Measurements from ENCODE around the gene KATNBL1.

The KATNBL1 gene, protein sequence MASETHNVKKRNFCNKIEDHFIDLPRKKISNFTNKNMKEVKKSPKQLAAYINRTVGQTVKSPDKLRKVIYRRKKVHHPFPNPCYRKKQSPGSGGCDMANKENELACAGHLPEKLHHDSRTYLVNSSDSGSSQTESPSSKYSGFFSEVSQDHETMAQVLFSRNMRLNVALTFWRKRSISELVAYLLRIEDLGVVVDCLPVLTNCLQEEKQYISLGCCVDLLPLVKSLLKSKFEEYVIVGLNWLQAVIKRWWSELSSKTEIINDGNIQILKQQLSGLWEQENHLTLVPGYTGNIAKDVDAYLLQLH

DNA sequence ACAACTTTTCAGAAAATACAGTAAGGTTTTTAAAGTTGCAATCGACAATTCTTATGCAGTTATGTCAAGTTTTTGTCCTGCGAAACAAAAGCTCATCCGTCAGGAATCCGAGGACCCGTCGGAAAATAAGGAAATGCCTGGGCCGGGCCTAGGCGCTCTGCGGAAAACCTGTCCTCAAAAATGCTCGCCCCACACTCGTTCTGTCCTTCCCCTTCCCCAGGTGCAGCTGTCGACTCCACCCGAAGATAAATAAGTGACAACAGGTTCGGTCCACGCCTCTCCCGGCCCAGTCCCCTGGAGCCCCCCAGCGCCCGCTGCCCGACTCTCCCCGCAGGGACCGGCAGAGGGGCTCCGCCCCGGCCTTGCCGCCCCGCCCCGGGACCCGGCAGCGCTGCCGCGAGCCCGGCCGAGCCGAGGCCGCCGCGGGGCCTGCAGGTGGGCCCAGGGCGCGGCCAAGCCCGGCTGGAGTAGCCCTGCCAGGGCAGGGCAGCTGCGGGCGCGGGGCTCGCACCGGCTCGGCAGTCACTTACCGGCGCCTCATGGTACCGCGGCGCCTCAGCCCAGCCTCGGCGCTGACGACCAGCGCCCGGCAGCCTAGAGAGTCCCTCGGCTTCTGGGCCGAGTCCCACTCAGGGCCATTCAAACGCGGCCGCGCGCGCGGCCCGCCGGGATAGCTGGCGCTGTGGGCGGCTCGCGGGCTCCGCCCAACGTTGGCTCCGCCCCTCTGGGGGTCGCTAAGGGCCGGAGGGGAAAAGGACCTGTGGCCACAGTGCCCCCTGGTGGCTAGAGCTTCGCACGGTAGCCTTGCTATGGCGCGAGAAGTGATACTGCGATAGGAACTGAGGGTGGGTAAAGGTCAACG is at the start of gene KATNBL1:
TSS of gene KATNBL1 (minus strand) at position 676 of the 862 bp plus-strand sequence. CDS start 46,420 bp downstream, outside the sequence.
- DNase-seq, result peak; percentile 81

DNA sequence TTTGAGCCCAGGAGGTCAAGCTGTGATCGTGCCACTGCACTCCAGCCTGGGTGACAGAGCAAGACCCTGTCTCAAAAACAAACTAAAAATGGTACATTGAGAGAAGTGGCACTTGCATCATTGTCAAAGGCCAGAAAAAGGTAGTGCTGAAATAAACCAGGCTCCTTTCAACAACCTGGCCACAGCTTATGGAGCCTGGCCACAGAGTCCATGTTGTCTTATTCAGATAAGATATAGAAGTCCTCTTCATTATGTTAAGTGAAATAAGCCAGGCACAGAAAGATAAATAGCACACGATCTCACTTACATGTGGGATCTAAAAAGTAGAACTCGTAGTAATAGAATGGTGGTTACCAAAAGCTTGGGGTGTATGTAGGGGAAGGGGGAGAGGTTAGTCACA is 49.7 kb upstream of the KATNBL1 start:
- no peak for DNase-seq

- DNase-seq, result no peak
Observed at GRCh38 chr15:34258151-34258550, 48.3 kb upstream of the KATNBL1 start.

- no peak for DNase-seq
Observed at GRCh38 chr15:34252545-34252944, 42.6 kb upstream of the KATNBL1 start.

- DNase-seq, result no peak
Observed at GRCh38 chr15:34248190-34248589, 38.3 kb upstream of the KATNBL1 start.

GRCh38 chr15:34246276-34246976 is 36.5 kb upstream of the KATNBL1 start:
- DNase-seq, result no peak

GRCh38 chr15:34243226-34243625 is 33.3 kb upstream of the KATNBL1 start:
- DNase-seq, result no peak

- no peak for DNase-seq
Observed at GRCh38 chr15:34242331-34242710, 32.4 kb upstream of the KATNBL1 start.

DNA sequence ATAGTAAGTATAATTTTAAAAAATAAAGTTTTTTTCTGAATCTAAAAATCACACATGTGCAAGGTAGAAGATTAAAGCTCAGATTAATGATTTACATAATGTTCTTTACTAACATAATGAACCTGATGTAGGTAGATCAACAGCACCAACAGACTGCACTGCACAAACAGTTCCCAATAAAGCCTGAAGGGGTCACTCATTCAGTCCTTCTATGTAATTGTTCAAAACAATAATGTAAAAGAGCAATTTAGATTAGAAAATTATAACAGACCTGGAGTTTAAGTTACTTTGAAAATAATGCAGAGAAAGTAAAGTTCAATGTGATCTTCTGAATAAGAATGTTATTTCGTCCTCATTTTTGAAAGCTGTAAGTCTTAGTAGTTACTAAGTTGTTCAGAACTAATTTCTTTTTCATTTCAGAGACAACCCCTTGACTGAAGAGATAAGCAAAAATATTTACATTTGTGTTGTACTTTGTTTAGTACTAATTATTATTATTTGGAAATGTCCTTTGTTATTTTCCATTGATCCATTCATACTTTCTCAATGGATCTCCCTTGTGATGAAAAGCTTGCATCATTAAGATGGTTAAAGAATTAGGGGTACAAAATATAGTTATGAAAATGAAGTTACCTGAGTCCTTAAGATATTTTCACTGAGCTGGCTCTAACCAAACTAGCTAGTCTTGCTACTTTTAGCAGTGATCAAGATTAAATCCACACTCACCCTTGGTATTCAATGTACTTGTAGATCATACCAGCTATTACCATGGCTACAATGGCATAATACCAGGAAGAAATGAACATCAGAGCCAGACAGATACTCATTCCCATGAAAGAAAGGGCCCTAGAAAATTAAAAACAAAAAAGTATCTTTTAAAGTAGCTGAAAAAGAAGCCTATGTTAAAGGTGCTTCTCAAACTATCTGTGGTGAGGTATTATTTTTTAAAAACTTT is 31.8 kb upstream of the KATNBL1 start:
- no peak for DNase-seq

- DNase-seq, result no peak
Observed at GRCh38 chr15:34240537-34240936, 30.6 kb upstream of the KATNBL1 start.

DNA sequence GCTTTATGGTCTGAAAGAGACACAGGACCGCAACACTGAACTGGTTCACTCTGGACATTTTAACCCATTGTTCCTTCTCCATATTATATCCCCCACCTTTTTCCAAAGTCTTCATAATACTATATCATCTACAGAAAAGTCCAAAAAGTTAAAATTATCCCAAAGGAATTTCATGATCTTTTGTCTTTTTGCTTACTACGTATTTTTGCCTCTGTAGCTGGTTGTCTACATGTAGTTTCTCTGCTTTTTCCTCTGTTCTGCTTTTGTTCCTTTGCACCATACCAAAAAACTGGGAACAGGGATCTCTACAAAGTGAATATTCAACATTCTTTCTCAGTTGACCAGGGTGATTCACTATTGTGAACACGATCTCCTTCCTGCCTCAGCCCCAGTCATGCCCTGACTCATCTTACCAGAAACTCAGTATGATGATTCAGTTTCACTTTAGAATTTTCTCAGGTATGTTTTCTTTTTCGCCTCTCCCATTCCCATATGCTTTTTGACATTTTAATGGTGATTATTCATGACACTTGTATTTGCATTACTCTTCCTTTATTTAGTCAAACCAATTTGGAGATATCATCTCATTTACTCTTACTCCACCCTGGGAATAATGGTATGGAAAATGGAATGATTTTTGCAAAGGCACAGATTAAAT is 29.4 kb upstream of the KATNBL1 start:
- no peak for DNase-seq

DNA sequence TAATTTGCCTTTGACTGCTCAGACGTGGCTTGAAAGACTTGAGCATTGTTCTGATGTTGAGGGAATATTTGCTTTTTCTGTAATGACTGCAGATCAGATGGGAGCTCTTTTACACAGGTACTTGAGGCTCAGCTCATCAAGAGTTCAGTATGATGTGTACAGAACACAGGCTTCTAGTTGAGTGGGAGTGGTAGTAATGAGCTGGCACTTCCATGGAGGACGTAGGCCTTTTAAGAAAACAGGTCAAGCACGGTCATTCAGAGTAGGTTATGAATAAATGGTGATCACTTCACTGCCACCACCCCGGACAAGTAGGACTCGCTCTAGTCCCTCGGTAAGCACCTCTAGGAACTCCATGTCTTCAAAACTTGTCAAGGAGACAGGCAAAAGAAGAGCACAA is 23.7 kb upstream of the KATNBL1 start:
- no peak for DNase-seq

DNA sequence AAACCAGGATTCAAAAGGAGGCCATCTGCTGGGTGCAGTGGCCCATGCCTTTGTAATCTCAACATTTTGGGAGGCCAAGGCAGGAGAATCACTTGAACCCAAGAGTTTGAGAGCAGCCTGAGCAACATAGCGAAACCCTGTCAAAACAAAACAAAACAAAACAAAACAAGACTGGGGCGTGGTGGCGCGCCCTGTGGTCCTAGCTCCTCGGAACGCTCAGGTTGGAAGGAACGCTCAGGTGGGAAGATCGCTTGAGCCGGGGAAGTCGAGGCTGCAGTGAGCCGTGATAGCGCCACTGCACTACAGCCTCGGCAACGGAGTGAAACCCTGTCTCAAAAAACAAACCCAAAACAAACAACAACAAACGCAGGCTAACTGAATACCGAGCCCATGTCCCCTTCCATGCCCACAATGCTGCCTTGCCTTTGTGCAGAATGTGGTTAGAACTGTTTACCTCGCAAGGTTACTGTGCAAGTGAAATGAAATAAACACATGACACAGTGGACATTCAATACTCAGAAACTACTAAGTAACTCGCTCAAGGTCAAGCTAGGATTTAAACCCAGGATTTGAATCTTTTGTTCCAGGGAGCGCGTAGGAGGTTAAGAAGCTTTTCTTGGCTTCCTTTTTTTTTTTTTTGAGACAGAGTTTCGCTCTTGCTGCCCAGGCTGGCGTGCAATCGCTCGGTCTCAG is 14.2 kb upstream of the KATNBL1 start:
- no peak for DNase-seq

DNA sequence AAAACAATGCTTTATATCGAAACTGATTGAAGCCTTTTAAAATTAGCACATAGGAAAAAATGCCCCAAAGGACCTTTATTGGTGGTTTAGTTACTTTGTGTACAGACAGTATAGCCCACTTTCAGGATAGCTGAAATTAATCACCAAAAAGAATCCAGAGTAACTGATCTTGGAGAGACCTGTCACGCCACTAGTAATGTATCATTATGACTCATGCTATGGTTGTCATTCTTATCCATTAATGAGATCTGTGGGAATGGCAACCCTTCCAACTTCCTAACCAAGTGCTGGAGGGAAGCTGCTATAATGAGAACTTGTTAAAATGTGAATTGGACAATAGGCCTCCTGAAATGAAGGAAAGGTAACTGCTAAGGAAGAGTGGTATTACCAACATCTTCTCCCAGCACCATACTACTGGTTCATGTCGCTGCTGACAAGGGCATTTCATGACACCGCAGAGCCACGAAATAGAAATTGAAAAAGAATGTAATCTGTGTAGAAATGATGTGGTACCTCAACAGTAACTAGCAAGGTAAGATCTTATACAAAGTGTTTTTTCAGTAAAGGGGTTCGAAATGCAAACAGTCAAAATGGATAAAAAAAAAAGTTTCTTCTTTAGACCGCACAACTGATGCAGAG is 7.8 kb upstream of the KATNBL1 start:
- DNase-seq, result no peak

DNA sequence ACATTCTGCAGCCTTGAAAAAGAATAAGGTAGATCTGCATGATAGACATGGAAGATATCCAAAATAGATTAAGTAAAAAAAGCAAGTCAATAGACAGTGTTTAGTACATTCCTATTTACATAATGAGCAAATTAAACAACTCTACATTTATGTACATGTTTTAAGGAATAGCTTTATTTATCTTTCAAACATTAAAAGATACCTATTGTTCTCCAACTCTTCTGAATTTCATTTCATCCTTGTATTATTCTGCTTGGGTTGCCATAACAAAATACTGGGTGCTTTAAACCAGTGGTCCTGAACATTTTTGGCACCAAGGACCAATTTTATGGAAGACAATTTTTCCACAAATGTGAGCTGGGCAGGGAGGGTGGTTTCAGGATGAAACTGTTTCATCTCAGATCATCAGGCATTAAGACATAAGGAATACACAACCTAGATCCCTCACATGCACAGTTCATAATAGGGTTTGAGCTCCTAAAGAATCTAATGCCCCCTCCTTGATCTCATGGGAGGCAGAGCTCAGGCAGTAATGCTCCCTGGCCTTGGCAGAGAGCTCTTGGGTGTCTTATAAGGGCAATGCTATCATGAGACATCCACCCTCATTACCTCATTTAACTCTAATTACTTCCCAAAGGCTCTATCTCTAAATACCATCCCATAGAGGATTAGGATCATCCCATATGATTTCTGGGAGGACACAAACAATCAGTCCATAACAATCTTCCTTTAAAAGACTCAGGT is 6.8 kb upstream of the KATNBL1 start:
- no peak for DNase-seq

DNA sequence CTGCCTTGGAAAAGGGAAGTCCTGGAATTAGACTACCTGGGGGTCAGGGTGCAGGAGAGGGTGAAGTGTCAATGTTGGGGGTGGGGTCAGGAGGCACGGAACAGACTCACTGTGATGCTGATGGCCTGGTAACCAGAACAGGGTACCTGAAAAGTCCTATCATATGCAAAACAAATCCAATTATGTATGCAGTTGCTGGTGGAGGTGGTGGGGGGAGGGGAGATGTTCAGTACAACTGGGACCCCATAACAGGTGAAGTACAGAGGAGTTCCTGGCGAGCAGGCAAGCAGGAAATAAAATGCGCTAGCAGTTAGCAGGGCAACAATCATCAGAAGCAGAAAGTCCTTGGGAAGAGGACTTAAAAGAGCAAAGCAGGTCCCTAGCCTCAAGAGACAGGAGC is 4.2 kb upstream of the KATNBL1 start:
- DNase-seq, result no peak

- no peak for DNase-seq
Observed at GRCh38 chr15:34213690-34214089, 3.8 kb upstream of the KATNBL1 start.

- DNase-seq, result no peak
Observed at GRCh38 chr15:34206011-34206410, 3.9 kb downstream of the KATNBL1 start.

GRCh38 chr15:34203936-34204335 is 6.0 kb downstream of the KATNBL1 start:
- no peak for DNase-seq

GRCh38 chr15:34203305-34203704 is 6.6 kb downstream of the KATNBL1 start:
- no peak for DNase-seq
